ENCODE measurements around the gene HSPBAP1.

DNA sequence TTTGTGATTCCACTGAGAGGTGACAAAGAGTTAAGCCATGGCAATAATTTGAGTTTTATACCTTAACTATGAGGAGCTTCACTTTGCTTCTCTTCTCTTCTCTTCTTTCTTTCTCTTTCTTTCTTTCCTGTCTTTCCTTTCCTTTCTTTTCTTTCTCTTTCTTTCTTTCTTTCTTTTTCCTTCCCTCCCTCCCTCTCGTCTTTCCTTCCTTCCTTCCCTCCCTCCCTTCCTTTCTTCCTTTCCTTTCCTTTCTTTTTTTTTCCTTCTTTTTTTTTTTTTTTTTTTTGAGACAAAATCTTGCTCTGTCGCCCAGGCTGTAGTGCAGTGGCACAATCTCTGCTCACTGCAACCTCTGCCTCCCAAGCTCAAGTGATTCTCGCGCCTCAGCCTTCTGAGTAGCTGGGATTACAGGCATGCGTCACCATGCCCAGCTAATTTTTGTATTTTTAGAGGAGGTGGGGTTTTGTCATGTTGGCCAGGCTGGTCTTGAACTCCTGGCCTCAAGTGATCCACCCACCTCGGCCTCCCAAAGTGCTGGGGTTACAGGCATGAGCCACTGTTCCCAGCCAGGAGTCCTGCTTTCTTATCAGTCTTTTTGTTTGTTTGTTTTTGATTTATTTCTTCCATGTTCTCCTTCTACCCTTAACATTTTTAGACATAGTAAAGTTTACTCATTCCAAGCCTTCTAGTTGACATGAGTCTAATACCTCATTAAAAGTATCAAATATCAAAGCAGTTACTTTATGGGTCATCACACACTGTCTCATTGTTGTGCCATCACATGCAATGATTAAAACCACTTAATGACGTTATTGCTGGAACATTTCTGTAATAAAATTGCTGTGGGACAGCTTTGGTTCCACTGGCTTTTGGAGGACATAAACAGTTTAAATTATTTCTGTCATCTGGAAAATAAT is 31.1 kb upstream of the HSPBAP1 start:
- TF ChIP-seq POLR2A (IDR thresholded peaks at IDR 0.05) = no peak
- TF ChIP-seq, protein P1, sequence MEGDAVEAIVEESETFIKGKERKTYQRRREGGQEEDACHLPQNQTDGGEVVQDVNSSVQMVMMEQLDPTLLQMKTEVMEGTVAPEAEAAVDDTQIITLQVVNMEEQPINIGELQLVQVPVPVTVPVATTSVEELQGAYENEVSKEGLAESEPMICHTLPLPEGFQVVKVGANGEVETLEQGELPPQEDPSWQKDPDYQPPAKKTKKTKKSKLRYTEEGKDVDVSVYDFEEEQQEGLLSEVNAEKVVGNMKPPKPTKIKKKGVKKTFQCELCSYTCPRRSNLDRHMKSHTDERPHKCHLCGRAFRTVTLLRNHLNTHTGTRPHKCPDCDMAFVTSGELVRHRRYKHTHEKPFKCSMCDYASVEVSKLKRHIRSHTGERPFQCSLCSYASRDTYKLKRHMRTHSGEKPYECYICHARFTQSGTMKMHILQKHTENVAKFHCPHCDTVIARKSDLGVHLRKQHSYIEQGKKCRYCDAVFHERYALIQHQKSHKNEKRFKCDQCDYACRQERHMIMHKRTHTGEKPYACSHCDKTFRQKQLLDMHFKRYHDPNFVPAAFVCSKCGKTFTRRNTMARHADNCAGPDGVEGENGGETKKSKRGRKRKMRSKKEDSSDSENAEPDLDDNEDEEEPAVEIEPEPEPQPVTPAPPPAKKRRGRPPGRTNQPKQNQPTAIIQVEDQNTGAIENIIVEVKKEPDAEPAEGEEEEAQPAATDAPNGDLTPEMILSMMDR (IDR thresholded peaks at IDR 0.05) = no peak
